Liver (tissue), 9 donors: Measurements from ENCODE around the gene GBGT1. TPM values are rescaled to one million over a fixed set of nuclear protein-coding genes. Genes with fewer than 3 reads are reported as not detected.

ENCODE experiments used
- DNase-seq: peaks from one replicate; pipeline ENCODE4 v3.0.0-alpha.2; 2017; ENCODE audit warnings: low spot score
- H3K27ac ChIP-seq, 2 donors: one replicate each; pipeline ENCODE4 v1.7.0; 2013; ENCODE audit warnings: inconsistent platforms in 2 of 2, low read length in 2 of 2, control low read depth in 1 of 2, low read depth in 1 of 2, mild to moderate bottlenecking in 1 of 2
- H3K27me3 ChIP-seq, 4 donors: one replicate each; pipeline versions ENCODE4 v1.6.1 to v1.7.0; 2013; ENCODE audit warnings: low read length in 3 of 4, inconsistent platforms in 1 of 4, mild to moderate bottlenecking in 1 of 4, moderate library complexity in 1 of 4; ENCODE audit not compliant: control insufficient read depth in 4 of 4, insufficient read depth in 4 of 4
- H3K36me3 ChIP-seq, 4 donors: one replicate each; pipeline versions ENCODE4 v1.6.1 to v1.7.0; 2013; ENCODE audit warnings: low read length in 3 of 4, mild to moderate bottlenecking in 3 of 4, low read depth in 1 of 4, moderate library complexity in 1 of 4; ENCODE audit not compliant: control insufficient read depth in 4 of 4, insufficient read depth in 3 of 4
- H3K4me1 ChIP-seq, 4 donors: one replicate each; pipeline versions ENCODE4 v1.6.1 to v1.7.0; 2013; ENCODE audit warnings: low read length in 3 of 4, mild to moderate bottlenecking in 3 of 4, moderate library complexity in 1 of 4; ENCODE audit not compliant: control insufficient read depth in 4 of 4, insufficient read depth in 4 of 4
- H3K4me3 ChIP-seq, 3 donors: one replicate each; pipeline versions ENCODE4 v1.6.1 to v1.7.0; 2013; ENCODE audit warnings: low read length in 3 of 3, control low read depth in 1 of 3, low read depth in 1 of 3, mild to moderate bottlenecking in 1 of 3
- H3K9ac ChIP-seq, 2 donors: one replicate each; pipeline ENCODE4 v1.7.0; 2013; ENCODE audit warnings: low read length in 2 of 2, mild to moderate bottlenecking in 2 of 2, moderate library complexity in 2 of 2, control low read depth in 1 of 2, low read depth in 1 of 2
- H3K9me3 ChIP-seq, 4 donors: one replicate each; pipeline versions ENCODE4 v1.6.1 to v1.7.0; 2013; ENCODE audit warnings: low read length in 3 of 4; ENCODE audit not compliant: control insufficient read depth in 4 of 4
- ATF3 ChIP-seq: IDR thresholded peaks from 2 replicates; pipeline ENCODE4 v1.6.1; 2016; ENCODE audit warnings: antibody characterized with exemption
- CTCF ChIP-seq: fragments of 150-350 bp; IDR thresholded peaks from 2 replicates; pipeline ENCODE4 v1.5.1; 2017; ENCODE audit warnings: improper control_type of control experiment, low read depth, low read length; ENCODE audit not compliant: missing input control
- EGR1 ChIP-seq, 2 donors: IDR thresholded peaks; 2 replicates each; pipeline ENCODE4 v1.6.1; 2016 to 2018; ENCODE audit warnings: antibody characterized with exemption in 2 of 2, low read depth in 2 of 2
- FOXA1 ChIP-seq: IDR thresholded peaks from 2 replicates; pipeline ENCODE4 v1.6.1; 2016; ENCODE audit warnings: antibody characterized with exemption
- FOXA2 ChIP-seq: IDR thresholded peaks from 2 replicates; pipeline ENCODE4 v1.6.1; 2016; ENCODE audit warnings: antibody characterized with exemption
- GABPA ChIP-seq, 2 donors: IDR thresholded peaks in 1 of 2; conservative IDR thresholded peaks in 1 of 2; 2 replicates each; pipeline ENCODE4 v1.6.1; 2016; ENCODE audit warnings: antibody characterized with exemption in 2 of 2, mild to moderate bottlenecking in 1 of 2, moderate library complexity in 1 of 2
- HNF4A ChIP-seq, 2 donors: conservative IDR thresholded peaks; 2 replicates each; pipeline ENCODE4 v1.6.1; 2016; ENCODE audit warnings: antibody characterized with exemption in 2 of 2, mild to moderate bottlenecking in 2 of 2
- HNF4G ChIP-seq: IDR thresholded peaks from 2 replicates; pipeline ENCODE4 v1.6.1; 2016; ENCODE audit warnings: antibody characterized with exemption
- JUND ChIP-seq, 2 donors: IDR thresholded peaks; 2 replicates each; pipeline ENCODE4 v1.6.1; 2016; ENCODE audit warnings: antibody characterized with exemption in 2 of 2
- MAX ChIP-seq: IDR thresholded peaks from 2 replicates; pipeline ENCODE4 v1.6.1; 2016; ENCODE audit warnings: antibody characterized with exemption
- NR2F2 ChIP-seq: IDR thresholded peaks from 2 replicates; pipeline ENCODE4 v1.6.1; 2016; ENCODE audit warnings: antibody characterized with exemption
- RAD21 ChIP-seq, 2 donors: IDR thresholded peaks; 2 replicates each; pipeline ENCODE4 v1.6.1; 2016; ENCODE audit warnings: antibody characterized with exemption in 2 of 2, mild to moderate bottlenecking in 2 of 2
- REST ChIP-seq: IDR thresholded peaks from 2 replicates; pipeline ENCODE4 v1.6.1; 2016; ENCODE audit warnings: antibody characterized with exemption, mild to moderate bottlenecking
- RXRA ChIP-seq, 2 donors: IDR thresholded peaks; 2 replicates each; pipeline ENCODE4 v1.6.1; 2017 to 2018; ENCODE audit warnings: antibody characterized with exemption in 2 of 2, mild to moderate bottlenecking in 1 of 2
- SP1 ChIP-seq: IDR thresholded peaks from 2 replicates; pipeline ENCODE4 v1.6.1; 2018; ENCODE audit warnings: antibody characterized with exemption, mild to moderate bottlenecking
- TAF1 ChIP-seq: conservative IDR thresholded peaks from 2 replicates; pipeline ENCODE4 v1.6.1; 2016; ENCODE audit warnings: antibody characterized with exemption, mild to moderate bottlenecking
- YY1 ChIP-seq: IDR thresholded peaks from 2 replicates; pipeline ENCODE4 v1.6.1; 2016; ENCODE audit warnings: antibody characterized with exemption, mild to moderate bottlenecking
- ZBTB33 ChIP-seq: IDR thresholded peaks from 2 replicates; pipeline ENCODE4 v1.6.1; 2016; ENCODE audit warnings: antibody characterized with exemption
- WGBS: extraction: QIAGEN DNeasy Blood & Tissue Kit; methylation state at CpG from one replicate; pipeline ENCODE4 v1.1.7; 2013; 5-methylcytosine and 5-hydroxymethylcytosine counted together
- polyA plus RNA-seq, 2 donors: library from polyadenylated mRNA; stranded (reverse) in 1 of 2; unstranded in 1 of 2; fragments of 200-250 nt in 1 of 2; fragments of >200 nt in 1 of 2; fragmentation: Nextera tagmentation in 1 of 2; extraction: Ambion mirVana in 1 of 2; gene quantifications; one replicate each; pipeline versions ENCODE4 v1.2.1 to v1.2.3, GENCODE V29; 2013 to 2015
- total RNA-seq, 2 donors: library from RNA; depleted of rRNA; stranded (reverse); fragments of >200 nt; gene quantifications; one replicate each; pipeline ENCODE4 v1.2.3, GENCODE V29; 2014
- donor health status: healthy.
- donor health status: healthy.
- donor health status: healthy.
- donor health status: healthy.
- donor health status: healthy.

GBGT1 gene
- total and polyA plus RNA-seq, 4 donors = 0.33 to 25.7 (median 2.3) TPM

GRCh38 chr9:133158695-133159094 is 5.0 kb downstream of the GBGT1 start:
- Histone ChIP-seq H3K4me1 (peaks cover 2 to 9% (median 5%) of the 10 kb centered on the region in 4 donors), H3K9ac (no peak overlapping the region), H3K27ac (no peak overlapping the region), H3K36me3 (no peaks in the 10 kb centered on the region), H3K27me3 (no peaks in the 10 kb centered on the region), H3K9me3 (no peaks in the 10 kb centered on the region), H3K4me3 (no peak overlapping the region)
- WGBS = 97% methylated on average over 3 of the region's 3 CpGs
- no peak for TF ChIP-seq ZBTB33
- no peak for TF ChIP-seq SP1
- TF ChIP-seq TAF1 = no peak
- TF ChIP-seq NR2F2 = no peak
- no peak for TF ChIP-seq RAD21 (IDR thresholded peaks at IDR 0.05)
- TF ChIP-seq HNF4A (conservative IDR thresholded peaks at IDR 0.05) = no peak
- TF ChIP-seq YY1 = no peak
- TF ChIP-seq GABPA (IDR thresholded peaks at IDR 0.05 in 1 of 2, conservative IDR thresholded peaks at IDR 0.05 in 1 of 2) = no peak
- no peak for TF ChIP-seq JUND (IDR thresholded peaks at IDR 0.05)
- no peak for DNase-seq

GRCh38 chr9:133155156-133155555 is 8.6 kb downstream of the GBGT1 start:
- no peak for TF ChIP-seq NR2F2
- no peak for TF ChIP-seq SP1
- no peak for TF ChIP-seq FOXA2
- no peak for TF ChIP-seq ZBTB33
- no peak for TF ChIP-seq CTCF
- no peak for TF ChIP-seq FOXA1
- TF ChIP-seq JUND (IDR thresholded peaks at IDR 0.05) = no peak
- TF ChIP-seq REST = no peak
- no peak for TF ChIP-seq ATF3
- TF ChIP-seq MAX = no peak
- no peak for TF ChIP-seq EGR1 (IDR thresholded peaks at IDR 0.05; ENCODE audit: low read depth in 2 of 2)
- no peak for TF ChIP-seq TAF1
- no peak for TF ChIP-seq HNF4A (conservative IDR thresholded peaks at IDR 0.05)
- TF ChIP-seq HNF4G = no peak
- no peak for TF ChIP-seq RXRA (IDR thresholded peaks at IDR 0.05)
- no peak for TF ChIP-seq GABPA (IDR thresholded peaks at IDR 0.05 in 1 of 2, conservative IDR thresholded peaks at IDR 0.05 in 1 of 2)
- no peak for TF ChIP-seq RAD21 (IDR thresholded peaks at IDR 0.05)
- TF ChIP-seq YY1 = no peak
- no peaks in the 10 kb centered on the region for H3K27me3 ChIP-seq
- WGBS = 82% methylated on average over 9 of the region's 9 CpGs
- no peaks in the 10 kb centered on the region for H3K4me1 ChIP-seq
- H3K9me3 ChIP-seq = no peaks in the 10 kb centered on the region
- H3K4me3 ChIP-seq = no peak overlapping the region
- H3K36me3 ChIP-seq = no peaks in the 10 kb centered on the region
- no peak for DNase-seq
- no peak overlapping the region for H3K27ac ChIP-seq
- H3K9ac ChIP-seq = no peak overlapping the region
